ENCODE measurements around the gene ZSWIM5. TPM values are rescaled to one million over a fixed set of nuclear protein-coding genes. Genes with fewer than 3 reads are reported as not detected.

The ZSWIM5 gene
- total RNA-seq, 4 donors from 2014 or later, result 0.53 to 1.3 (median 0.81) TPM

DNA sequence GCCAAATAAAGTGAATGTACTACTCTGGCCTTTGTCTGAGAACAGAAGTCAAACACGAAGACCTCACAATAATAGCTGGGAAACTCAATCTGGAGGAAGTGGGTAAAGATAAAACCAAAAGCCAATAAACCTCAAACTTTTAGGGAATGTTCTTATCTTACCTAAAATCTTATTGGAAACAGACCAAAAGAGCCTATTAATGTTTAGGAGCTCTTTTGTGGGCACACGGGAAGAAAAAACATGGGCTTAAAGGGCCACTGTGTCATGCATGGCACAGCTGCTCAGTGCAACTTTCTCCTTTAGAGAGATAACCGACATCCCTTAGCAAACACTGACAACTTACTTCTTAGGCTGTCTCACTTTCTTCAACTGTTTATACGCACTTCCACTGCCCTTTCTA is 236.1 kb downstream of the ZSWIM5 start:
- peaks cover 0 to 12% of the 10 kb centered on the region in 2 donors for H3K36me3 ChIP-seq
- intact Hi-C loops (cut with DNase I; ENCODE audit: low total_unique reads), result no loop called here
- in situ Hi-C loops (cut with MboI; ENCODE audit: low sequenced_read_pairs in 4 of 4), result no loop called here

More for the DNA sequence above, 236.1 kb downstream of the ZSWIM5 start:
- H3K4me3 ChIP-seq, result no peak overlapping the region
- ATAC-seq (no peak), DNase-seq (no peak)
- no peak for TF ChIP-seq POLR2A (IDR thresholded peaks at IDR 0.05)
- TF ChIP-seq, protein P1, sequence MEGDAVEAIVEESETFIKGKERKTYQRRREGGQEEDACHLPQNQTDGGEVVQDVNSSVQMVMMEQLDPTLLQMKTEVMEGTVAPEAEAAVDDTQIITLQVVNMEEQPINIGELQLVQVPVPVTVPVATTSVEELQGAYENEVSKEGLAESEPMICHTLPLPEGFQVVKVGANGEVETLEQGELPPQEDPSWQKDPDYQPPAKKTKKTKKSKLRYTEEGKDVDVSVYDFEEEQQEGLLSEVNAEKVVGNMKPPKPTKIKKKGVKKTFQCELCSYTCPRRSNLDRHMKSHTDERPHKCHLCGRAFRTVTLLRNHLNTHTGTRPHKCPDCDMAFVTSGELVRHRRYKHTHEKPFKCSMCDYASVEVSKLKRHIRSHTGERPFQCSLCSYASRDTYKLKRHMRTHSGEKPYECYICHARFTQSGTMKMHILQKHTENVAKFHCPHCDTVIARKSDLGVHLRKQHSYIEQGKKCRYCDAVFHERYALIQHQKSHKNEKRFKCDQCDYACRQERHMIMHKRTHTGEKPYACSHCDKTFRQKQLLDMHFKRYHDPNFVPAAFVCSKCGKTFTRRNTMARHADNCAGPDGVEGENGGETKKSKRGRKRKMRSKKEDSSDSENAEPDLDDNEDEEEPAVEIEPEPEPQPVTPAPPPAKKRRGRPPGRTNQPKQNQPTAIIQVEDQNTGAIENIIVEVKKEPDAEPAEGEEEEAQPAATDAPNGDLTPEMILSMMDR (IDR thresholded peaks at IDR 0.05 in 4 of 5, conservative IDR thresholded peaks at IDR 0.05 in 1 of 5), result no peak
- peaks cover 0 to 4% of the 10 kb centered on the region in 2 donors for H3K4me1 ChIP-seq
- H3K9me3 ChIP-seq, result no peaks in the 10 kb centered on the region
- no peaks in the 10 kb centered on the region for H3K27me3 ChIP-seq
- H3K27ac ChIP-seq, result peak overlapping the region in 2 of 4 donors; percentile 14 to 16

Other genes starting within 250 kb of the ZSWIM5 start
- gene EIF2B3, start 220.0 kb downstream of the ZSWIM5 start, total RNA-seq, result 10 to 100 TPM; 33.0 to 60.6 (median 54.7) TPM
- gene HECTD3, start 195.3 kb downstream of the ZSWIM5 start, total RNA-seq, result 10 to 100 TPM; 29.2 to 91.0 (median 47.0) TPM
- 10 to 100 TPM; 42.6 to 68.8 (median 61.7) TPM for gene UROD, start 194.4 kb downstream of the ZSWIM5 start, total RNA-seq
- 1 to 10 TPM in 2 of 4 donors, under 1 TPM in 1, not detected in 1; 0.16 to 2.3 (median 1.1) TPM for gene HPDL, start 120.3 kb upstream of the ZSWIM5 start, total RNA-seq
- gene TOE1, start 133.6 kb upstream of the ZSWIM5 start, total RNA-seq, result 1 to 10 TPM; 2.9 to 9.4 (median 5.3) TPM
- 10 to 100 TPM; 10.1 to 20.6 (median 11.0) TPM for gene MUTYH, start 133.8 kb upstream of the ZSWIM5 start, total RNA-seq

Measured in gastrocnemius medialis (tissue), 4 donors.